CD14-positive monocyte (primary cell): ENCODE results near the gene RIF1. TPM values are rescaled to one million over a fixed set of nuclear protein-coding genes. Genes with fewer than 3 reads are reported as not detected.

Experiments
- DNase-seq, 3 donors: peaks; one replicate each; pipeline ENCODE4 v3.0.0-alpha.2; 2011 to 2022
- H2AFZ ChIP-seq: 2 replicates; pipeline ENCODE4 v1.6.0; 2012; ENCODE audit warnings: mild to moderate bottlenecking, low read depth, low read length, inconsistent platforms; ENCODE audit not compliant: insufficient read depth, poor library complexity, severe bottlenecking
- H3K27ac ChIP-seq, 2 donors: 1 replicate in 1 of 2; 2 replicates in 1 of 2; pipeline ENCODE4 v1.5.1; 2012 to 2013; ENCODE audit warnings: low read length in 2 of 2, control low read depth in 1 of 2, inconsistent platforms in 1 of 2, low read depth in 1 of 2, mild to moderate bottlenecking in 1 of 2
- H3K27me3 ChIP-seq, 2 donors: one replicate each; pipeline versions ENCODE4 v1.6.0 to v1.6.1; 2011 to 2013; ENCODE audit warnings: low read length in 2 of 2; ENCODE audit not compliant: control insufficient read depth in 2 of 2, insufficient read depth in 2 of 2
- H3K36me3 ChIP-seq, 2 donors: replicated peaks in 1 of 2; 1 replicate in 1 of 2; 2 replicates in 1 of 2; pipeline versions ENCODE4 v1.5.1 to v1.6.1; 2012 to 2013; ENCODE audit warnings: low read length in 2 of 2, control low read depth in 1 of 2, inconsistent platforms in 1 of 2, mild to moderate bottlenecking in 1 of 2; ENCODE audit not compliant: insufficient read depth in 2 of 2, control insufficient read depth in 1 of 2
- H3K4me1 ChIP-seq, 2 donors: 1 replicate in 1 of 2; 2 replicates in 1 of 2; pipeline versions ENCODE4 v1.5.1 to v1.6.1; 2012 to 2013; ENCODE audit warnings: low read length in 2 of 2, control low read depth in 1 of 2, inconsistent platforms in 1 of 2, mild to moderate bottlenecking in 1 of 2, moderate library complexity in 1 of 2; ENCODE audit not compliant: insufficient read depth in 2 of 2, control insufficient read depth in 1 of 2
- H3K4me2 ChIP-seq: replicated peaks from 2 replicates; pipeline ENCODE3; 2012; ENCODE audit warnings: low read length, moderate library complexity, mild to moderate bottlenecking; ENCODE audit not compliant: poor library complexity, severe bottlenecking; ENCODE audit errors: extremely low read depth
- H3K4me3 ChIP-seq, 3 experiments: fragments of 200-600 bp in 1 of 3; sonication (generic) in 1 of 3; replicated peaks in 1 of 3; 1 replicate in 2 of 3; 2 replicates in 1 of 3; pipeline ENCODE4 v1.5.1; 2011 to 2013; ENCODE audit warnings: low read length in 3 of 3, mild to moderate bottlenecking in 3 of 3, control low read depth in 2 of 3, low read depth in 2 of 3, inconsistent platforms in 1 of 3, moderate library complexity in 1 of 3
- H3K79me2 ChIP-seq: 2 replicates; pipeline ENCODE4 v1.6.0; 2012; ENCODE audit warnings: mild to moderate bottlenecking, control low read depth, inconsistent platforms, low read length, moderate library complexity; ENCODE audit not compliant: insufficient read depth
- H3K9ac ChIP-seq: 2 replicates; pipeline ENCODE4 v1.6.0; 2017; ENCODE audit warnings: low read length, mild to moderate bottlenecking; ENCODE audit not compliant: insufficient read depth, poor library complexity, severe bottlenecking
- H3K9me3 ChIP-seq, 2 donors: replicated peaks in 1 of 2; 1 replicate in 1 of 2; 2 replicates in 1 of 2; pipeline versions ENCODE4 v1.5.1 to v1.6.1; 2012 to 2013; ENCODE audit warnings: low read length in 2 of 2, control low read depth in 1 of 2; ENCODE audit not compliant: control insufficient read depth in 1 of 2, insufficient read depth in 1 of 2
- H4K20me1 ChIP-seq: 2 replicates; pipeline ENCODE4 v1.6.0; 2012; ENCODE audit warnings: mild to moderate bottlenecking, low read length, control low read depth, moderate library complexity; ENCODE audit not compliant: insufficient read depth
- H3K27ac Mint-ChIP-seq, 7 donors: one replicate each; pipeline ENCODE4 v1.8.0; 2020; ENCODE audit warnings: mild to moderate bottlenecking in 7 of 7, mixed read lengths in 7 of 7, moderate library complexity in 6 of 7, inconsistent platforms in 2 of 7
- H3K27me3 Mint-ChIP-seq, 3 donors: one replicate each; pipeline ENCODE4 v1.8.0; 2021 to 2022; ENCODE audit warnings: low read depth in 3 of 3, mild to moderate bottlenecking in 3 of 3, mixed read lengths in 3 of 3, moderate library complexity in 3 of 3, inconsistent platforms in 1 of 3
- H3K36me3 Mint-ChIP-seq, 2 donors: one replicate each; pipeline ENCODE4 v1.8.0; 2020; ENCODE audit warnings: mixed read lengths in 2 of 2, inconsistent platforms in 1 of 2, mild to moderate bottlenecking in 1 of 2
- H3K4me1 Mint-ChIP-seq: one replicate; pipeline ENCODE4 v1.8.0; 2020; ENCODE audit warnings: mild to moderate bottlenecking, mixed read lengths
- H3K4me3 Mint-ChIP-seq, 2 donors: one replicate each; pipeline ENCODE4 v1.8.0; 2020; ENCODE audit warnings: mild to moderate bottlenecking in 2 of 2, mixed read lengths in 2 of 2, moderate library complexity in 1 of 2
- H3K9me3 Mint-ChIP-seq, 7 donors: one replicate each; pipeline ENCODE4 v1.8.0; 2020 to 2022; ENCODE audit warnings: mixed read lengths in 7 of 7, mild to moderate bottlenecking in 6 of 7, moderate library complexity in 6 of 7, inconsistent platforms in 2 of 7
- WGBS: methylation state at CpG from one replicate; pipeline ENCODE4 v1.1.5; 2013; ENCODE audit warnings: missing lambda C conversion rate; ENCODE audit not compliant: insufficient coverage; 5-methylcytosine and 5-hydroxymethylcytosine counted together
- intact Hi-C, 2 donors: fragments of 100-400 bp; cut with micrococcal nuclease; formaldehyde crosslinking; loops; one replicate each; pipeline versions ENCODE4 v1.15.0 to v1.15.1; 2023
- polyA plus RNA-seq, 3 donors: library from polyadenylated mRNA; depleted of rRNA in 1 of 3; unstranded in 2 of 3; stranded (reverse) in 1 of 3; fragments of 300-500 nt in 2 of 3; fragments of >200 nt in 1 of 3; fragmentation: Illumina TruSeq in 2 of 3; gene quantifications; 1 replicate in 2 of 3; 2 replicates in 1 of 3; pipeline ENCODE4 v1.2.3, GENCODE V29; 2012 to 2021
- TF ChIP-seq, protein P1 (sequence below): fragments of 200-600 bp; IDR thresholded peaks from one replicate; pipeline ENCODE4 v1.8.0; 2022; ENCODE audit warnings: antibody characterized with exemption, mild to moderate bottlenecking

The RIF1 gene
- polyA plus RNA-seq, 3 donors, result 3.8 to 9.3 (median 6.5) TPM

DNA sequence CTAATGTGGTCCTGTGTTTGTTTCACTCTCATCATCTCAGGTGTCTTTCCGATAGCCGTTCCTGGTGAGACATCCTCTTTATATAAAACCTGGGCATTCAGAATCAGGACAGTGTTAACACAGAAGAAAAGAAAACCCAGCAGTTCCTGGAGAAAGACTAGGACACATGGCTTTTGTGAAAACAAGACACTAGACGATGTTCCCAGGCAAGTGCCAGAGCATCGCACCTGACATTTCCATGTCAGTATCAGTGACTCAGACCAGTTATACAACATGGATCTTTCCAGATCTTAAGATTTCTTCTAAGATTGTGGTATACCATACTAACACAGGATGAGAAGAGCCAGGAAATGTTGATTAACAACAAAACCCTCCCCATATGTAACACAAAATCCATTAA is 96.5 kb downstream of the RIF1 start:
- H3K27me3 ChIP-seq, result no peaks in the 10 kb centered on the region
- DNase-seq, result no peak
- peaks cover 0 to 8% of the 10 kb centered on the region in 2 donors for H3K36me3 Mint-ChIP-seq
- H3K4me1 ChIP-seq, result no peaks in the 10 kb centered on the region
- peaks cover 0 to 5% (median 0%) of the 10 kb centered on the region in 7 donors for H3K9me3 Mint-ChIP-seq
- whole genome bisulfite sequencing, result 100% methylated on average over 2 of the region's 4 CpGs
- H3K9ac ChIP-seq, result no peak overlapping the region
- H3K4me3 Mint-ChIP-seq, result no peak overlapping the region
- intact Hi-C loops, result no loop called here
- H3K27ac Mint-ChIP-seq, result peak overlapping the region in 1 of 7 donors; percentile 36
- H3K27me3 Mint-ChIP-seq, result peaks cover 0 to 1% (median 0%) of the 10 kb centered on the region in 3 donors
- H2AFZ ChIP-seq, result no peak overlapping the region
- H3K36me3 ChIP-seq, result peaks cover 0 to 11% of the 10 kb centered on the region in 2 donors
- TF ChIP-seq, protein P1, sequence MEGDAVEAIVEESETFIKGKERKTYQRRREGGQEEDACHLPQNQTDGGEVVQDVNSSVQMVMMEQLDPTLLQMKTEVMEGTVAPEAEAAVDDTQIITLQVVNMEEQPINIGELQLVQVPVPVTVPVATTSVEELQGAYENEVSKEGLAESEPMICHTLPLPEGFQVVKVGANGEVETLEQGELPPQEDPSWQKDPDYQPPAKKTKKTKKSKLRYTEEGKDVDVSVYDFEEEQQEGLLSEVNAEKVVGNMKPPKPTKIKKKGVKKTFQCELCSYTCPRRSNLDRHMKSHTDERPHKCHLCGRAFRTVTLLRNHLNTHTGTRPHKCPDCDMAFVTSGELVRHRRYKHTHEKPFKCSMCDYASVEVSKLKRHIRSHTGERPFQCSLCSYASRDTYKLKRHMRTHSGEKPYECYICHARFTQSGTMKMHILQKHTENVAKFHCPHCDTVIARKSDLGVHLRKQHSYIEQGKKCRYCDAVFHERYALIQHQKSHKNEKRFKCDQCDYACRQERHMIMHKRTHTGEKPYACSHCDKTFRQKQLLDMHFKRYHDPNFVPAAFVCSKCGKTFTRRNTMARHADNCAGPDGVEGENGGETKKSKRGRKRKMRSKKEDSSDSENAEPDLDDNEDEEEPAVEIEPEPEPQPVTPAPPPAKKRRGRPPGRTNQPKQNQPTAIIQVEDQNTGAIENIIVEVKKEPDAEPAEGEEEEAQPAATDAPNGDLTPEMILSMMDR, result no peak
- no peaks in the 10 kb centered on the region for H3K4me1 Mint-ChIP-seq
- H3K79me2 ChIP-seq, result no peaks in the 10 kb centered on the region
- no peak overlapping the region for H3K4me3 ChIP-seq
- H4K20me1 ChIP-seq, result no peaks in the 10 kb centered on the region
- no peak overlapping the region for H3K27ac ChIP-seq
- no peaks in the 10 kb centered on the region for H3K9me3 ChIP-seq
- no peak overlapping the region for H3K4me2 ChIP-seq

DNA sequence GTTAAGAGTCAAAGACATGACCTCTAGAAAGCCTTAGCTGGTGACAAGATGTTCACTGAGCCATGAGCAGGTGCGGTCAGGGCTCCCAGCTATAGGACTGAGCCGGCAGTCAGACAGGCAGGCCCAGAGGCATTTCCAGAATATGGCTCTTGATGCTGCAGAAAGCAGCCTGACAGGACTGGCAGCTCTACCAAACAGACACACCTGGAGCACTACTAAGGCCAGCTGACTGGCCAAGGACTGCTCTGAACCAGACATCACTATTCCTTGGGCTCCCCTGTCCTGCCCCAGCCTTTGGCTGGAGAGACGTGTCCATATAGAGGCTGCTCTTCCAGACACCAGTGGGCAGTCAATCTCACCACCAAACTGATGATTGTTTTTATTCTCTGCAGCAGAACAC is 98.8 kb downstream of the RIF1 start:
- TF ChIP-seq, protein P1, result no peak
- H3K9me3 Mint-ChIP-seq, result peaks cover 0 to 5% (median 0%) of the 10 kb centered on the region in 7 donors
- H3K4me1 Mint-ChIP-seq, result no peaks in the 10 kb centered on the region
- Histone ChIP-seq H4K20me1 (no peaks in the 10 kb centered on the region), H3K9ac (no peak overlapping the region), H3K4me2 (no peak overlapping the region), H2AFZ (no peak overlapping the region), H3K79me2 (no peaks in the 10 kb centered on the region), H3K36me3 (peaks cover 0 to 11% of the 10 kb centered on the region in 2 donors), H3K9me3 (no peaks in the 10 kb centered on the region), H3K27ac (no peak overlapping the region), H3K4me1 (no peaks in the 10 kb centered on the region), H3K4me3 (no peak overlapping the region), H3K27me3 (no peaks in the 10 kb centered on the region)
- DNase-seq, result no peak
- no peak overlapping the region for H3K4me3 Mint-ChIP-seq
- H3K27me3 Mint-ChIP-seq, result peaks cover 0 to 1% (median under 1%) of the 10 kb centered on the region in 3 donors
- H3K27ac Mint-ChIP-seq, result no peak overlapping the region
- WGBS, result 100% methylated on average over 2 of the region's 3 CpGs
- H3K36me3 Mint-ChIP-seq, result peaks cover 0 to 8% of the 10 kb centered on the region in 2 donors
- intact Hi-C loops, result no loop called here
